KMS-11 (cell line): ENCODE results near the gene HECW1.

Source experiments
- H2AFZ ChIP-seq: fragments of 200-600 bp; sonication (generic); 2 replicates; pipeline ENCODE4 v1.6.1; 2016; ENCODE audit warnings: antibody characterized with exemption, mixed run types, low read depth
- H3K27ac ChIP-seq: fragments of 200-600 bp; sonication (generic); 2 replicates; pipeline ENCODE4 v1.6.1; 2016; ENCODE audit warnings: mild to moderate bottlenecking, mixed run types
- H3K27me3 ChIP-seq: fragments of 200-600 bp; sonication (generic); 2 replicates; pipeline ENCODE4 v1.6.1; 2017; ENCODE audit warnings: mild to moderate bottlenecking, low read depth, mixed run types, moderate library complexity; ENCODE audit not compliant: insufficient read depth
- H3K36me3 ChIP-seq: fragments of 200-600 bp; sonication (generic); 2 replicates; pipeline ENCODE4 v1.6.1; 2017; ENCODE audit warnings: mild to moderate bottlenecking, mixed run types; ENCODE audit not compliant: insufficient read depth
- H3K4me1 ChIP-seq: fragments of 200-600 bp; sonication (generic); 2 replicates; pipeline ENCODE4 v1.6.1; 2016; ENCODE audit warnings: mild to moderate bottlenecking, low read depth, mixed run types; ENCODE audit not compliant: poor library complexity, severe bottlenecking
- H3K4me2 ChIP-seq: fragments of 200-600 bp; sonication (generic); 2 replicates; pipeline ENCODE4 v1.7.0; 2016; ENCODE audit warnings: mild to moderate bottlenecking, mixed run types
- H3K4me3 ChIP-seq: fragments of 200-600 bp; sonication (generic); IDR thresholded peaks from 2 replicates; pipeline ENCODE4 v1.6.1; 2017; ENCODE audit warnings: low read depth, low read length, mixed read lengths; ENCODE audit not compliant: insufficient read depth
- H3K79me2 ChIP-seq: fragments of 200-600 bp; sonication (generic); 2 replicates; pipeline ENCODE4 v1.6.1; 2016; ENCODE audit warnings: low read depth, mixed run types; ENCODE audit not compliant: insufficient read depth
- H3K9ac ChIP-seq: fragments of 200-600 bp; sonication (generic); 2 replicates; pipeline ENCODE4 v1.6.1; 2016; ENCODE audit warnings: mild to moderate bottlenecking, mixed run types
- H4K20me1 ChIP-seq: fragments of 200-600 bp; sonication (generic); 2 replicates; pipeline ENCODE4 v1.6.1; 2016; ENCODE audit warnings: mild to moderate bottlenecking, mixed run types; ENCODE audit not compliant: insufficient read depth
- TF ChIP-seq, protein P1 (sequence below): fragments of 200-600 bp; sonication (generic); conservative IDR thresholded peaks from 2 replicates; pipeline ENCODE4 v1.6.1; 2017; ENCODE audit warnings: low read depth, mild to moderate bottlenecking, antibody characterized with exemption, low read length, moderate library complexity, mixed read lengths

Gene HECW1

GRCh38 chr7:43244784-43245183 is 132.3 kb downstream of the HECW1 start:
- no peak overlapping the region for H3K4me2 ChIP-seq
- no peak overlapping the region for H3K9ac ChIP-seq

GRCh38 chr7:43247757-43248156 is 135.3 kb downstream of the HECW1 start:
- H3K4me3 ChIP-seq: no peak overlapping the region
- no peak overlapping the region for H3K4me2 ChIP-seq
- H3K27me3 ChIP-seq: no peaks in the 10 kb centered on the region
- no peak overlapping the region for H2AFZ ChIP-seq
- no peaks in the 10 kb centered on the region for H3K36me3 ChIP-seq
- H3K4me1 ChIP-seq: no peaks in the 10 kb centered on the region
- H3K9ac ChIP-seq: no peak overlapping the region
- no peak overlapping the region for H3K27ac ChIP-seq
- no peaks in the 10 kb centered on the region for H3K79me2 ChIP-seq
- TF ChIP-seq, protein P1, sequence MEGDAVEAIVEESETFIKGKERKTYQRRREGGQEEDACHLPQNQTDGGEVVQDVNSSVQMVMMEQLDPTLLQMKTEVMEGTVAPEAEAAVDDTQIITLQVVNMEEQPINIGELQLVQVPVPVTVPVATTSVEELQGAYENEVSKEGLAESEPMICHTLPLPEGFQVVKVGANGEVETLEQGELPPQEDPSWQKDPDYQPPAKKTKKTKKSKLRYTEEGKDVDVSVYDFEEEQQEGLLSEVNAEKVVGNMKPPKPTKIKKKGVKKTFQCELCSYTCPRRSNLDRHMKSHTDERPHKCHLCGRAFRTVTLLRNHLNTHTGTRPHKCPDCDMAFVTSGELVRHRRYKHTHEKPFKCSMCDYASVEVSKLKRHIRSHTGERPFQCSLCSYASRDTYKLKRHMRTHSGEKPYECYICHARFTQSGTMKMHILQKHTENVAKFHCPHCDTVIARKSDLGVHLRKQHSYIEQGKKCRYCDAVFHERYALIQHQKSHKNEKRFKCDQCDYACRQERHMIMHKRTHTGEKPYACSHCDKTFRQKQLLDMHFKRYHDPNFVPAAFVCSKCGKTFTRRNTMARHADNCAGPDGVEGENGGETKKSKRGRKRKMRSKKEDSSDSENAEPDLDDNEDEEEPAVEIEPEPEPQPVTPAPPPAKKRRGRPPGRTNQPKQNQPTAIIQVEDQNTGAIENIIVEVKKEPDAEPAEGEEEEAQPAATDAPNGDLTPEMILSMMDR: no peak
- H4K20me1 ChIP-seq: no peaks in the 10 kb centered on the region

More at GRCh38 chr7:43244784-43245183, 132.3 kb downstream of the HECW1 start:
- no peak overlapping the region for H2AFZ ChIP-seq
- H3K79me2 ChIP-seq: no peaks in the 10 kb centered on the region
- H4K20me1 ChIP-seq: no peaks in the 10 kb centered on the region
- H3K27ac ChIP-seq: no peak overlapping the region
- no peaks in the 10 kb centered on the region for H3K36me3 ChIP-seq
- TF ChIP-seq, protein P1: no peak
- no peaks in the 10 kb centered on the region for H3K4me1 ChIP-seq
- no peak overlapping the region for H3K4me3 ChIP-seq
- no peaks in the 10 kb centered on the region for H3K27me3 ChIP-seq

DNA sequence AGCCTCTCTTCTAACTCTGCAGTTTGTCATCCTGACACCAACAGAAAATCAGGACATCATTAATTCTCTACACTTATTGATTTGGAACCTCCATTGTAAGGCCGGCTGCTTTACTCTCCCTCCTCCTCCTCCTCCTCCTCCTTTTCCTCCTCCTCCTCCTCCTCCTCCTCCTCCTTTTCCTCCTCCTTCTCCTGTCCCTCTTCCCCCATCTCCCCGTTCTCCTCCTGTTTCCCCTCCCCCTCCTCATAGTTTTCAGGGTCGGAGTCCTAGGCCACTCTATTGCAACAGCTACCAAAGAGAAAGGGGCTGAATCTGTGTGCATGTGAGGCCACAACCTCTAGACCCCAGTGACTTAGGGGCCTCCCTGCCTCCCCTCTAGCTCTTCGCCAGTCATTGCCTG is 136.1 kb downstream of the HECW1 start:
- Histone ChIP-seq H3K27ac (no peak overlapping the region), H3K4me2 (no peak overlapping the region), H3K4me1 (no peaks in the 10 kb centered on the region), H3K4me3 (no peak overlapping the region), H3K27me3 (no peaks in the 10 kb centered on the region), H3K79me2 (no peaks in the 10 kb centered on the region), H2AFZ (no peak overlapping the region), H3K36me3 (no peaks in the 10 kb centered on the region), H4K20me1 (no peaks in the 10 kb centered on the region), H3K9ac (no peak overlapping the region)
- TF ChIP-seq, protein P1: no peak

- no peaks in the 10 kb centered on the region for H3K36me3 ChIP-seq
- no peak overlapping the region for H3K4me2 ChIP-seq
- no peaks in the 10 kb centered on the region for H3K27me3 ChIP-seq
- TF ChIP-seq, protein P1: no peak
- no peaks in the 10 kb centered on the region for H3K79me2 ChIP-seq
- H3K4me1 ChIP-seq: no peaks in the 10 kb centered on the region
- H3K27ac ChIP-seq: no peak overlapping the region
- H3K4me3 ChIP-seq: no peak overlapping the region
- no peak overlapping the region for H3K9ac ChIP-seq
- H4K20me1 ChIP-seq: no peaks in the 10 kb centered on the region
- H2AFZ ChIP-seq: no peak overlapping the region
These were observed 136.7 kb downstream of the HECW1 start for GRCh38 chr7:43248961-43249822.
